Measurements from ENCODE around the gene NOVA2. TPM values are rescaled to one million over a fixed set of nuclear protein-coding genes. Genes with fewer than 3 reads are reported as not detected.

The NOVA2 gene
- total RNA-seq, result 1 to 10 TPM in 1 of 4 donors, under 1 TPM in 2, not detected in 1; 0.40 to 2.1 (median 0.44) TPM

DNA sequence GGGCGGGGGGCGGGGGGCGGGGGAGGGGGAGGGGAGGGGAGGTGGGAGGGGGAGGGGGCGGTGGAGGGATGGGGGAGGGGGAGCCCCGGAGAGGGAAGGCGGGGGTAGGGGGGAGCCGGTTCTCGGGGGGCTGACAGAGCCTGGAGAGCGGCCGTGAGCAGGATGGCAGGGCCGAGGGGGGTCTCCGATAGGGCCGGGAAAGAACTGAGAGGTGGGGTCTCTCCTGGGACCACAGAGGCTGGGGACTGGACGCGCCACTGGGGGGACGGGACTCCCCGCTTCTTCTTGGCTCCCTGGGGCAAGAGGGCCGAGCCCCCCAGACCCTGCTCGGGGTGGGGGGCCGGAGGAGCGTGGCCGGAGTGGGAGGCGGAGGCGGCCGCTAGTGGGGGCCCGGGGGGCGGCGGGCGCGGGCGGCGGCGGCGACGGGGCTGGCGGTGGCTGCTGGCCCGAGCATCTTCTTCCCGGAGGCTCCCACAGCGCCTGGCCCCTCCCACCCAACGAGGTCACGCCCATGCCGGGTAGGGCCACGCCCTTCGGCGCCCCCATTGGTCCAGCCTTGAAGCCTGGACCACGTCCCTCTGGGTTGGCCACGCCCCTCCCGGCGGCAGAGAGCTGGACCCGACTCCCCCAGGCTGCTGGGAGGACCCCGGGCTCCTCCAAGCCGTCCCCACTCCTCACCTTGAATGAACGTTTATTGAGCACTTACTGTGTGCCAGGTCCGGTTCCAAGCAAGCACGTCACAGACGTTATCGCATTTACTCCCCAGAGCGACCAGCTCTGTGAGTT lies at the start of gene NOVA2:
Gene NOVA2, minus strand, starts transcription at position 313 of the 786 bp plus-strand sequence. CDS start 514 bp downstream, outside the sequence.
- no peaks in the 10 kb centered on the region for H3K9me3 ChIP-seq
- H3K36me3 ChIP-seq, result no peaks in the 10 kb centered on the region
- peak within 1 kb of the TSS; percentile 34 to 75 (median 62) for H3K27ac ChIP-seq
- no peak for DNase-seq
- WGBS, 2 donors, result 8 to 17% methylated on average over 6 to 7 of the region's 58 CpGs
- intact Hi-C loops (cut with DNase I), result no loop called here
- H3K27me3 ChIP-seq, result peaks cover 0 to 94% (median 7%) of the 10 kb centered on the region in 4 donors
- peaks cover 0 to 28% (median 4%) of the 10 kb centered on the region in 3 donors for H3K4me1 ChIP-seq
- TF ChIP-seq POLR2A (IDR thresholded peaks at IDR 0.05), result peak in 1 of 4 donors; percentile 12
- TF ChIP-seq, protein P1, sequence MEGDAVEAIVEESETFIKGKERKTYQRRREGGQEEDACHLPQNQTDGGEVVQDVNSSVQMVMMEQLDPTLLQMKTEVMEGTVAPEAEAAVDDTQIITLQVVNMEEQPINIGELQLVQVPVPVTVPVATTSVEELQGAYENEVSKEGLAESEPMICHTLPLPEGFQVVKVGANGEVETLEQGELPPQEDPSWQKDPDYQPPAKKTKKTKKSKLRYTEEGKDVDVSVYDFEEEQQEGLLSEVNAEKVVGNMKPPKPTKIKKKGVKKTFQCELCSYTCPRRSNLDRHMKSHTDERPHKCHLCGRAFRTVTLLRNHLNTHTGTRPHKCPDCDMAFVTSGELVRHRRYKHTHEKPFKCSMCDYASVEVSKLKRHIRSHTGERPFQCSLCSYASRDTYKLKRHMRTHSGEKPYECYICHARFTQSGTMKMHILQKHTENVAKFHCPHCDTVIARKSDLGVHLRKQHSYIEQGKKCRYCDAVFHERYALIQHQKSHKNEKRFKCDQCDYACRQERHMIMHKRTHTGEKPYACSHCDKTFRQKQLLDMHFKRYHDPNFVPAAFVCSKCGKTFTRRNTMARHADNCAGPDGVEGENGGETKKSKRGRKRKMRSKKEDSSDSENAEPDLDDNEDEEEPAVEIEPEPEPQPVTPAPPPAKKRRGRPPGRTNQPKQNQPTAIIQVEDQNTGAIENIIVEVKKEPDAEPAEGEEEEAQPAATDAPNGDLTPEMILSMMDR (IDR thresholded peaks at IDR 0.05), result no peak
- peak within 1 kb of the TSS; percentile 15 to 64 (median 41) for H3K4me3 ChIP-seq

DNA sequence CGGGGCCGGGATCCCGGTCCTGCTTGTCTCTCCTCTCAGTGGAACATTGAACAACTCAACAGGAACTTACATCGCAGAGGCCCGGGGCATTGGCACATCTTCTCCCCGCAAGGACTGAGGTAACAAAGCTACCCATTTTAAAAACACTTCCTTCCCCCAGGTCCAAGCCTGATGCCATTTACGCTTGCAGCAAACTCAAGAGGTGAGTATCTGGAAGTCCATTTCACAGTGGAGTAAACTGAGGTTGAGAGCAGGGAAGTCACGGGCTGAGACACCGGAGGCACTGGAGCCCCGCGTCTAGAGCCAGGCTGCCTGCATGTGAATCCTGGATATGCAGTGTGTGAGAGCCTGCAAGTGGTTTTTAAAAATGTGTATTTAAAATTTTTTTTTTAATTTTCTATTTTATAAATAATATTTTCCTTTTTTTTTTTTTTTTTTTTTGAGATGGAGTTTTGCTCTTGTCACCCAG lies 49.7 kb upstream of the NOVA2 start:
- H3K36me3 ChIP-seq, result peaks cover 0 to 5% (median 0%) of the 10 kb centered on the region in 3 donors
- peaks cover 0 to 60% (median 2%) of the 10 kb centered on the region in 4 donors for H3K27me3 ChIP-seq
- no peak overlapping the region for H3K4me3 ChIP-seq
- intact Hi-C loops (cut with DNase I), result loop anchor here (10.0 kb wide), 1 partner anchor 241 kb away; no protein-coding TSS in a partner anchor
- H3K4me1 ChIP-seq, result peaks cover 10 to 26% (median 10%) of the 10 kb centered on the region in 3 donors
- 51 to 68% methylated on average over 7 to 10 of the region's 11 CpGs for WGBS, 2 donors
- no peak for DNase-seq
- no peak overlapping the region for H3K27ac ChIP-seq
- no peaks in the 10 kb centered on the region for H3K9me3 ChIP-seq
- TF ChIP-seq POLR2A (IDR thresholded peaks at IDR 0.05), result no peak
- TF ChIP-seq, protein P1 (IDR thresholded peaks at IDR 0.05), result no peak

GRCh38 chr19:46022431-46023310 lies 49.0 kb upstream of the NOVA2 start, which contains the start of gene PGLYRP1:
Gene PGLYRP1, minus strand, starts transcription at chr19:46023053. Its CDS starts 32 bp downstream, at chr19:46023021.
- no peak within 1 kb of the TSS for H3K4me3 ChIP-seq
- no peak within 1 kb of the TSS for H3K27ac ChIP-seq
- peaks cover 0 to 54% (median 2%) of the 10 kb centered on the region in 4 donors for H3K27me3 ChIP-seq
- WGBS, 2 donors, result 0 to 30% methylated on average over 3 to 11 of the region's 47 CpGs
- no peak for TF ChIP-seq POLR2A (IDR thresholded peaks at IDR 0.05)
- TF ChIP-seq, protein P1 (IDR thresholded peaks at IDR 0.05), result no peak
- intact Hi-C loops (cut with DNase I), result loop anchor here (10.0 kb wide), 1 partner anchor 242 kb away; no protein-coding TSS in a partner anchor
- no peak for DNase-seq
- H3K9me3 ChIP-seq, result no peaks in the 10 kb centered on the region
- peaks cover 10 to 26% (median 10%) of the 10 kb centered on the region in 3 donors for H3K4me1 ChIP-seq
- H3K36me3 ChIP-seq, result peaks cover 0 to 12% (median 0%) of the 10 kb centered on the region in 3 donors

DNA sequence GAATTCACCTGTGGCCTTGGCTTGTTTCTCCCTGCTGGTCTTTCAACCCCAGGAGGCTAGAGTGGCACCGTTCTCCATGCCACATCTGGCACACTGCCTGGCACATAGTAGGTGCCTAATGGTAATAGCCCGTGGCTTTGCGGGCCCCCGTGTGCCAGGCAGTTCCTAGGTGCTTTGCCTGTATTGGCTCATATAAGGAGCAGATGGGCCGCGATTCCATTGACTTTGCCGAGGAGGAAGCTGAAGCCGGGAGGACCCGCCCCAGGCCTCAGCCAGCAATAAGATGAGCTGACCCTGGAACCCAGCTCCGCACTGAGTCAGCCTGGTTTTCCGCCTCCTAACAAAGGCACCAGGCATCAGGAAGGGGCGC lies 48.4 kb upstream of the NOVA2 start:
- TF ChIP-seq, protein P1 (IDR thresholded peaks at IDR 0.05), result no peak
- TF ChIP-seq POLR2A (IDR thresholded peaks at IDR 0.05), result no peak
- no peak for DNase-seq
- no peaks in the 10 kb centered on the region for H3K9me3 ChIP-seq
- intact Hi-C loops (cut with DNase I), result loop anchor here (10.0 kb wide), 1 partner anchor 243 kb away; no protein-coding TSS in a partner anchor
- no peak overlapping the region for H3K27ac ChIP-seq
- peaks cover 10 to 28% (median 10%) of the 10 kb centered on the region in 3 donors for H3K4me1 ChIP-seq
- H3K36me3 ChIP-seq, result peaks cover 0 to 12% (median 0%) of the 10 kb centered on the region in 3 donors
- 47 to 51% methylated on average over 4 to 12 of the region's 12 CpGs for WGBS, 2 donors
- peaks cover 0 to 49% (median 2%) of the 10 kb centered on the region in 4 donors for H3K27me3 ChIP-seq
- H3K4me3 ChIP-seq, result no peak overlapping the region

Measured in esophagus squamous epithelium (tissue), 5 donors.